OCI-M2 (cell line): Measurements from ENCODE around the gene PCNX1.

Experiments used
- DNase-seq: peaks from one replicate; lab custom pipeline; 2025; ENCODE audit not compliant: unreplicated experiment; lab: John Stamatoyannopoulos, UW

PCNX1 gene

DNA sequence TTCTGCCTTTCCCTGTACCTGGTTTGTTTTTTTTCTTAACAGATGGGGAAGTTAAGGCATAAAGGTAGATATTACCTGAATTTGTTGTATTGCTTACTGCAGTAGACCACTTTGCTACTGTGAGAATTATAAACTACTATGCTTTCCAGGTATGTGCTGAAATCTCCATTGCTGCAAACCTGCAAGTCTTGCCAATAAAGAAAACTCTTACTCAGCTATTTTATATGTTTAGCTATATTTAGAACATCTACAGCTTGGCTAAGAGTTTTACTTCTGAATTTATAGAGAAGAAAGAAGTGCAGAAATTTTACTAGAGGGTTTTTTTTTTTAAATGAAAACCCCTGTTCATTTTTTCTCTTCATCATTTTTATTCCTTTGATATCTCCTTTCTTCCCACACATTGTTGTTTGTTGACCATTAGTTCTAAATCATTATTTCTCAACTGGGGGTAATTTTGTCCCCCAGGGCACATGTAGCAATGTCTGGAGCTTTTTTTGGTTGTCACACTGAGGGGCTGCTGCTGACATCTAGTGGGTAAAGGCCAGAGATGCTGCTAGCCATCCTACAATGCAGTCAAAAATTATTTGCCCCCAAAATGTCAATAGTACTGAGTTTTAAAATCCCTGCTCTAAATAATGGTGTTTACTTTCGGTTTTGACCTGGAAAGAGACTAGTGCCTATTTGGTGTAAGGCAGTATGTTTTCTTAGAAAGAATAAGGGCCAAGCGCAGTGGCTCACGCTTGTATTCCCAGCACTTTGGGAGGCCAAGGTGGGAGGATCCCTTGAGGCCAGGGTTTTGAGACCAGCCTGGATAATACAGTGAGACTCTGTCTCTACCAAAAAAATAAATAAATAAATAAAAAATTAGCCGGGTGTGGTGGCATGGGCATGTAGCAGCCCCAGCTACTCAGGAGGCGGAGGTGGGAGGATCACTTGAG is 48.6 kb downstream of the PCNX1 start:
- no peak for DNase-seq

GRCh38 chr14:70956511-70956910 is 49.3 kb downstream of the PCNX1 start:
- no peak for DNase-seq

GRCh38 chr14:70957710-70958109 is 50.5 kb downstream of the PCNX1 start:
- DNase-seq: no peak

DNA sequence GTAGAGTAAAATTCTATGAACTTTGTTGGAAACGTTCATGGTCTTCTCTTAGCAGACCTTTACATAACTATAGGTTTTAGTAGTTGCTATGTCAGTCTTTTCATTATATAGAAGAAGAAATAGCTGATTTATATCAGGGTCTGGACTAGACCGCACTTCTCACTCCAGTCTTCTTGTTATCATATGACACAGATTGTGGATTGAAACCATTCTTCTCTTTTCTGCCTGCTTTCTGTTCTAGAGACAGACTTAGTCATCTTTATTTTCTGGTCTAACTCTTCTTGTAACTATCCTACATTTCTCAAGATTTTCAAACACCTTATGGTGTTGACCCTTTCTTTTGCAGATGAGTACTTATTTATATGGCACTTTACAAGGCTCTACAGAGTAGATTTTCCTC is 55.7 kb downstream of the PCNX1 start:
- no peak for DNase-seq

DNA sequence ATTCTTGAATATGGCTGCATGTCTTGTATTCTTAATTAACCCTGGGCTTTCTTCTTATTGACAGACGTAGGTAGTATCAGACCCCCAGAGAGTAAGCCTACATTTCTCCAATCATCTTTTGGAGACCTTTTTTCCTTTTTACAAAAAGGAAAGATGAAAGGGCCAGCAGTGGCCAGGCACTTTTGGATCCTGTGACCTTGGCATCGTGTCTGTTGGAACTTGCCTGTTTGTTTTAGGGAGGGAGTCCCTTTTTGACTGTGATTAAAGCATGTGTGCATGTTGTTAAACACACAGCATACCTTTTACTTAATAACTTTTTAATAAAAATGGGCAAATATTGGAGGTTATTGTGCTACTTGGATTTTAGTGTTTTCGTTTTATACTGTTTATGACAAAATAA is 57.2 kb downstream of the PCNX1 start:
- DNase-seq: no peak

DNA sequence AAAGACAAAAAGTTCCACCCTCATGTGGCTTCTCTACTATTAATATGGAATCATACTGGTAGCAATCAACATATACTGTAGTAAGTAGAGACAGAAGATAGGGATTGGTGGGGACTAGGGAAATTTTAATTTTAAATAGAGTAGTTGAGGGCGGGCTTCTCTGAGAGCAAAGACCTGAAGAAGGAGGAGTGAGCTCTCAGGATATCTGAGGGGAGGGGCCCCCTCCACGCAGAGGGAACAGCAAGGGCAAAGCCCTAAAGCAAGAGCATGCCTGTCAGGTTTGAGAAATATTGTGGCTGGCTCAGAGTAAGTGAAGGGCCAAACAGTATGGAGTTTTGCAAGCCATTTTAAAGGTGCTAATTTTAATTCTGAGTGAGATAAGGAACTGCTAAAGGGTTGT is 64.3 kb downstream of the PCNX1 start:
- no peak for DNase-seq

DNA sequence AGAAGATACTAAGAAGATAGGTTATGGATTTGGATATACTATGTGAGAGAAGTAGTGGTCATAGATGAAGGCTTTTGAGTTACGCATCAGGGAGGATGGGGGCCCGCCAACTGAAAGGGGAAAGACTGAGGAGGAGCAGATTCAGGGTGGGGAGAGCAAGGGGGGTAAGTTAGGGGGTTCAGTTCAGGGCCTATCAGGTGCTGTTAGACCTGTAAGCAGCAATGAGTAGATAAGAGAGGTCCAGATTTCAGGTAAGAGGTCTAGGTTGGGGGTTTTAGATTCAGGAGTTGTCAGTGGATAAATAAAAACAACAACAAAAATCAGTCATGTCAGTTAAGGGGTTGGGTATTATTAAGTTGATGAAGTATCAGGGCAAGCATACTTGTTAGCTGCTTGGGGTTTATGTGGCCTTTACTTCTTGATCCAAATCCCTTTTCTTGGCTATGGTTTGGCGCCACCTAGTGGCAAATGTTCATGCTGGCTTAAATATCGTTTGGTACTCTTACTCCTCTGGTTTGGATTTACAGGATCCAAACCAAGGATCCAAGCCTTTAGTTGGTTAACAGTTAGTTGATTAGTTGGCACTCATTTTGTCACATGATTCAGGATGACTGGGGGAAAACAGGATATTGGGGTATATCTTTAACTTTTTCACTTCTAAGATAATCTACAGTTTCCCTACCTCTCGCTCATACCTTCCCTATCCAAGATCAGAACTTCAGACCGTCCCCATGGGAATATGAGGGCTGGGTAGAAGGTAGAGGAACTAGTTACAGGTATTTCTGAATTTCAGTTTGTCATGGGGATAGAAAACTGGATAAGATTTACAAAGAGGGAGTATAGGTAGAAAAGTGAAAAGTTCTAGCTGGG is 65.1 kb downstream of the PCNX1 start:
- DNase-seq: peak; percentile 65

GRCh38 chr14:70976591-70976990 is 69.3 kb downstream of the PCNX1 start:
- DNase-seq: no peak

DNA sequence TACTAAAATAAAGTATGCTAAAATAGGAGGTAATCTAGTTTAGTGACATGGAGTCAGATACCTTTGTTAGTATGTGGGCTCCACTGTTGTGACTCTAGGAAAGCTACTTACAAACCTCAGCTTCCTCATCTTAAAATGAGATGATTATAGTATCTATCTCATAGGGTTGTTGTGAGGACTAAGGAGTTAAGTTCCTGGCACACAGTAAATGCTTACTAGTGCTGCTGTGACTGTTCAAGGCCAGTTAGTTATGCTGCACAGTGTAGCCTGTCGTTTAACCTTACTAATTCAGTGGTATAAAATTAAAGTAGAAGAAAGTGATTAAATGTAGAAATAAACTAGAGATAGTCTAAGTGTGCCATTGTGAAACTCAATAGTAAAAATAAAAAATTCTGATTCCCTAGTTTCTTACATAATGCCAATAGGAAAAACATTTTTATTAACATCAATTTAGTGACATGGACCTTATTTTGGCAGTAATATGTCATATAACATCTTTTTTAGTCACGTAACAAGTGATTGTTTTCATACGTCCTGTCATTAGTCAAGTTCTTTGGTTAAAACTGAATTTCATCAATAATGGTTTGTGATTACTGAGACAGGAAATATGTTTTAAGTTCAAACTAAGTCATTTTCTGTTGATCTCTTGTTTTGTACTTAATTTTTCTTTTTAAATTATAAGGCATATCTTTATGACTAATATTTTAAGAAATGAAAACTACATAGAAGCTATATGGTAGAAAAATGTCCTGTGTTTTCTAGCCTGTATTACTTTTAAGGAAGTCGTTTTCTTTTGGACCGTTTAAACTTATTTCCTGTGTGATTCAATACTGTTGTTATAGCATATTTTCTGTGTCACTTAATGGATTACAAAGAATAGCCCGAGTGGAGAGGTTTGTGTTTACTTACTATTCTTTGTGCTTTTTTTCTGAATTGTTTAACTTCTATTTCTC is 74.0 kb downstream of the PCNX1 start:
- DNase-seq: no peak

DNA sequence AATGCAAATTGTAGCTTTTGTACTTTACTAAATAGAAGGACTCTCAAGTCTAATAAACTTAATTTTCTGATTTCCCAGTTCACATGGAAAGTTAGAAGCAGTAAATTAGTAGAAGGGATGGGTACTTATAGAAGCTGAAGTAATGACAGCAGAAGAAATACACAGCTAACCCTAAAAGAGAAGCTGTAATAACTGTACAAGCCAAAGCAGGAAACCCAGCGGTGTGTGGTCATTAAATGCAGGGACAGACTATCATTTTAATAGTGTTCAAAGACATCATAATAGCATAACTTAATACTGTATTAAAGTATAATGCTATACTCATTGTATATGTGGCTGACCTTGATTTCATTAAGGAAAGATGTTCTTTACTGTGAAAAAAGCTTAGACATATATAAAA is 74.9 kb downstream of the PCNX1 start:
- no peak for DNase-seq

DNA sequence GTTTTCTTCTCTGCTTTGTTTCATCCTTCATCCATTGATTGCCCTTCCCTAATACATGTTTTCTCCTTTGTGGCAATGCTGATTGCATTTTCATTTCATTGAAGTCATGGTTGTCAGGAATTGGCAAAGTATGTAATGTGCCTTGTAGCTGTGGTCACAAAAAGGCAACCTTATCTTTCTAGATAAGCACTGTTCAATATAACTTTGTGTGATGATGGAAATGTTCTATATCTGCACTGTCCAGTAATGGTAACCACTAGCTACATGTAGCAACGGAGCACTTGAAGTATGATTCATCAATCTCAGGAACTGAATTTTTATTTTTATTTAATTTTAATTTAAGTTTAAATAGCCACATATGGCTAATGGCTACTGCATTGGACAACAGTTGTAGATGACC is 79.8 kb downstream of the PCNX1 start:
- DNase-seq: no peak

DNA sequence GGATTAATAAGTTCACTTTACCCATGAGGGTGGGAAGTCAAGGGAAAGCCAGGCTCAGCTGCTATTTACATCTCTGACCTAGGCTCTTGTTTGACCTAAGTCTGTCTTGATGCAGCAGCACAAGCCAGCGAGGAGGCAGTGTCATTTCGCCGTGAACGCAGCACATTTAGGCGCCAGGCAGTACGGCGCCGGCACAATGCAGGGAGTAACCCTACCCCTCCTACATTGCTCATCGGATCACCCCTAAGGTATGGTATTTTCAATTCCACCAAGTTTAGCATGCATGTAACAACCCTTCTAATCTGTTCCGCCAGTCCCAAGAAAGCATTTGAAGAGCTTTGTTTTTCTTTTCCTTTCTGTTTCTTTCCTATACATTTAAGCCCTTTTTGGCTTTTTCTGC is 81.2 kb downstream of the PCNX1 start:
- DNase-seq: no peak

DNA sequence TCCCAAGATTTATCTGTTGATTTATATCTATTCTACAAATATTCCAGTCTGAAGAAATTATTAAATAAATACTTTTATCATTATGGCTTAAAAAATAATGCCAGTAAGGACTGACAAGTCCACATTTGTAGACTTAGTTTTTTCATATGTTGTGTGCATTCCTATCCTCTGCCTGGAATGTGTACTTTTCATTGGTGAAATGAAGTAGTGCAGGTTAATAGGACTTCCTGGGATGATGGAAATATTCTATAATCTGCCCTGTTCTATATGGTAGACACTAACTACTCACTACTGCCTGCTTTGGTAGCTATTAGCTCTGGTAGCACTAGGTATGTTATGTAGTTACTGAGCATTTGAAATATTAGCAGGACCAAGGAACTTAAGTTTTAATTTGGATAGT is 86.7 kb downstream of the PCNX1 start:
- no peak for DNase-seq

GRCh38 chr14:70995211-70995610 is 88.0 kb downstream of the PCNX1 start:
- DNase-seq: no peak

- no peak for DNase-seq
Observed at GRCh38 chr14:70995671-70996070, 88.4 kb downstream of the PCNX1 start.

DNA sequence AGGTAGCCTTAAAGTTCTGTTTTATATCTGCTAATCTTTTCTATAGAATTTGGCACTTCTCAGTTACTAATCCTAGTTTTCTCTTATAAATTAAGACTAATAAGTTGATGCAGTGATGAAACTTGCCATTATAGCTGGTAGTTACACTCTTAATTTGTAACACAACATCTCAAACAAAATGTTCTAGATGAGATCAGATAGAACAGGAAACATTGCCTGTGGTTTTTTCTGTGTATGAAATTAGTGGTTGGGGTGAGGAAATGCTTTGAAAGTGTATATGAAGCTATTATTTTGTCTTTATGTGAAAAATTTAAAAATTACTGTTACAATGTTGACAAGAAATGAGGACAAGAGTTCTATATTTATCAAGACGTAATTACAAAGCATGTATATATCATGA is 91.9 kb downstream of the PCNX1 start:
- no peak for DNase-seq

DNA sequence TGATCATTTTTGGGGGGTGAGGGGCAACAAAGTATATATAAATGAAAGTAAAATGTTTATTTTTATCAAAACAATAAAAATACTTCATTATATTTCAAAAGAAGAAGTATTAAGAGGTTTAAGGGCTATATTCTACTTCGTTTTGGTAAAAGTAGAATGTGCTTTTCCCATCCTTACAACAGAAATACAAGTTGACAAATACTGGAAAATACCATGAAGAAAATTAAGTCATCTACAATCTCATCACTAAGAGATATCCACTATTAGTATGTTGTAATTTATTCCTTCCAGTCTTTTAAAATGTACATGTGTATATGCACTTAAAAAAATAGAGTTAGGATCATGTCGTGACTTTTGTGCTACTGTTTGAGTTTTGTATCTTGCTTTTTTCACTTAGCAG is 92.8 kb downstream of the PCNX1 start:
- DNase-seq: no peak

GRCh38 chr14:71001742-71002141 is 94.5 kb downstream of the PCNX1 start:
- DNase-seq: no peak

DNA sequence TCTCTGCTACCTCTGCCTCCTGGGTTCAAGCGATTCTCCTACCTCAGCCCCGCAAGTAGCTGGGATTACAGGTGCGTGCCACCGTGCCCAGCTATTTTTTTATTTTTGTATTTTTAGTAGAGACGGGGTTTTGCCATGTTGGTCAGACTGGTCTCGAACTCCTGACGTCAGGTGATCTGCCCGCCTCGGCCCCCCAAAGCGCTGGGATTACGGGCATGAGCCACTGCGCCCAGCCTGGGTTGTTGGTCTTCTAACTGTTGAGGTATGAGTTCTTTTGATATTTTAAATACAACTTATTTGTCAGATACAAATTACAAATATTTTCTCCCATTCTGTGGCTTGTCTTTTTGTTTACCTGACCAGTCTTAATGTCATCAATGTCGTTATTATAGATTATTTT is 95.9 kb downstream of the PCNX1 start:
- no peak for DNase-seq

DNA sequence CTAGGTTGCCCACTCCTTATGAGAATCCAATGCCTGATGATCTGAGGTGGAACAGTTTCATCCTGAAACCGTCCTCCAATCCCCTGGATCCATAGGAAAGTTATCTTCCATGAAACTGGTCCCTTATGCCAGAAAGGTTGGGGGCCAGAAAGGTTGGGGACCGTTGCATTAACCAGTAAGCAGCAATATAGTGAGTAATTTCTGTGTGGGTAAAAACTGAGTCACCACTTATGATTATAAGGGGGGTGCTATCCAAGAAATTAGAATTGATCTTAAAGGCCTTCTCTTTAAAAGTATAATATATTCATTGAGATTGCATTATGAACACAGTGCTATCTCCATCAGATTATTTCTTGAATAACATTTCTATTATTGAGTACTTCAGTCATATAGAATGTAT is 97.2 kb downstream of the PCNX1 start:
- DNase-seq: no peak

- DNase-seq: no peak
Observed at GRCh38 chr14:71005076-71005475, 97.8 kb downstream of the PCNX1 start.
